DND-41 (cell line): ENCODE measurements around the gene NDUFA13.
A peak's percentile ranks its signal among the peaks of the same experiment; 100 is the strongest.

Source experiments
- ATAC-seq: fragments of 200-7000 bp; cut with Tn5 transposase; 3 replicates; pipeline ENCODE4 v1.9.1; 2021; ENCODE audit warnings: low read depth; ENCODE audit not compliant: insufficient read depth
- DNase-seq: peaks from one replicate; pipeline ENCODE4 v3.0.0-alpha.2; 2020
- H2AFZ ChIP-seq: 2 replicates; pipeline ENCODE4 v1.6.0; 2012; ENCODE audit warnings: low read depth, low read length
- H3K27ac ChIP-seq: 2 replicates; pipeline ENCODE4 v1.5.1; 2012; ENCODE audit warnings: low read length, inconsistent platforms
- H3K27me3 ChIP-seq: fragments of 200-600 bp; sonication (generic); 2 replicates; pipeline ENCODE4 v1.6.0; 2012; ENCODE audit warnings: low read length, mild to moderate bottlenecking, inconsistent platforms; ENCODE audit not compliant: insufficient read depth, poor library complexity
- H3K36me3 ChIP-seq: 2 replicates; pipeline ENCODE4 v1.5.1; 2012; ENCODE audit warnings: low read length, inconsistent platforms; ENCODE audit not compliant: insufficient read depth
- H3K4me1 ChIP-seq: 2 replicates; pipeline ENCODE4 v1.5.1; 2012; ENCODE audit warnings: mild to moderate bottlenecking, low read length; ENCODE audit not compliant: insufficient read depth
- H3K4me2 ChIP-seq: 2 replicates; pipeline ENCODE4 v1.6.0; 2012; ENCODE audit warnings: mild to moderate bottlenecking, moderate library complexity, low read length, inconsistent platforms; ENCODE audit not compliant: insufficient read depth
- H3K4me3 ChIP-seq, 2 experiments: fragments of 200-600 bp in 1 of 2; shearing (Covaris generic) in 1 of 2; 2 replicates each; pipeline ENCODE4 v1.5.1; 2012 to 2016; ENCODE audit warnings: inconsistent platforms in 2 of 2, low read length in 2 of 2, mild to moderate bottlenecking in 2 of 2, low read depth in 1 of 2, moderate library complexity in 1 of 2
- H3K79me2 ChIP-seq: 2 replicates; pipeline ENCODE4 v1.6.0; 2012; ENCODE audit warnings: low read length, inconsistent platforms; ENCODE audit not compliant: insufficient read depth
- H3K9ac ChIP-seq: 2 replicates; pipeline ENCODE4 v1.6.0; 2012; ENCODE audit warnings: low read depth, mild to moderate bottlenecking, inconsistent platforms, low read length, moderate library complexity
- H3K9me3 ChIP-seq: 2 replicates; pipeline ENCODE4 v1.5.1; 2012; ENCODE audit warnings: low read length, moderate library complexity, mild to moderate bottlenecking, inconsistent platforms; ENCODE audit not compliant: insufficient read depth, severe bottlenecking
- H4K20me1 ChIP-seq: 2 replicates; pipeline ENCODE4 v1.6.0; 2012; ENCODE audit warnings: low read length; ENCODE audit not compliant: insufficient read depth
- EZH2 ChIP-seq: IDR thresholded peaks from 3 replicates; pipeline ENCODE4 v1.6.1; 2012; ENCODE audit warnings: borderline replicate concordance, low read depth, mild to moderate bottlenecking, moderate library complexity, low read length, inconsistent platforms; ENCODE audit not compliant: severe bottlenecking
- TF ChIP-seq, protein P1 (sequence below): IDR thresholded peaks from 2 replicates; pipeline ENCODE4 v1.5.1; 2012; ENCODE audit warnings: borderline replicate concordance, low read length, moderate library complexity, mild to moderate bottlenecking; ENCODE audit not compliant: poor library complexity, severe bottlenecking; ENCODE audit errors: extremely low read depth

NDUFA13 gene

DNA sequence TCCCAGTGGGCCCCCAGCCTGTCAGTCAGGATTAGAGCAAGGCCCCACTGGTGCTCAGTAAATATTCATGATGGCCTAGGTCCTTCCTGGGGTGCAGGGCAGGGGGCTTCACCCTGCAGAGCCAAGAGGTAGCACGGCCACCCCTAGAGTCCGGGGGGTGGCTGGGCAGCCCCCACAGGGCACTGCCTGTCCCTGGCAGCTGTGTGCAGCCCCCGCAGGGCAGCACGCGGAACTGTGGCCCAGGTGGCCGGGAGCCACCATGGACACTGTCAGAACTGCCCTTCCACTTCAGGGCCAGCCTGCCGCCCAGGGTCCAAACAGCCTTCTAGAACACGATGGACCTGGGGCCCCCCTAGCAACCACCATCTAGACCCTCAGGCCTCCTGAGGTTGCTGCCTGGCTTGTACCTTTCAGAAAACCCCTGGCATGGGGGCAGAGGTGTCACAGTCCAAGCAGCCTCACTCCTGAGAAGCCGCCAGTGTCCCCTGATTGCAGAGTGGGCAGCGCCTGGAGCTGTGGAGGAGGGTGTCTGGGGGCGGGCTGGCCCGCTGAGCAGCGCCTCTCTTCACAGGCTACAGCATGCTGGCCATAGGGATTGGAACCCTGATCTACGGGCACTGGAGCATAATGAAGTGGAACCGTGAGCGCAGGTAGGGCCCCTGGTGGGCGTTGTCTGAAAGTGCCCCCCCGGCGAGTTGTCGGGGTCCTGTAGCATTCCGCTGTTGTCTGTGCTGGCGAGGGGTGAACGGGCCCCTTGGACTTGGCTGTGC lies 9.8 kb downstream of the NDUFA13 start:
- TF ChIP-seq, protein P1, sequence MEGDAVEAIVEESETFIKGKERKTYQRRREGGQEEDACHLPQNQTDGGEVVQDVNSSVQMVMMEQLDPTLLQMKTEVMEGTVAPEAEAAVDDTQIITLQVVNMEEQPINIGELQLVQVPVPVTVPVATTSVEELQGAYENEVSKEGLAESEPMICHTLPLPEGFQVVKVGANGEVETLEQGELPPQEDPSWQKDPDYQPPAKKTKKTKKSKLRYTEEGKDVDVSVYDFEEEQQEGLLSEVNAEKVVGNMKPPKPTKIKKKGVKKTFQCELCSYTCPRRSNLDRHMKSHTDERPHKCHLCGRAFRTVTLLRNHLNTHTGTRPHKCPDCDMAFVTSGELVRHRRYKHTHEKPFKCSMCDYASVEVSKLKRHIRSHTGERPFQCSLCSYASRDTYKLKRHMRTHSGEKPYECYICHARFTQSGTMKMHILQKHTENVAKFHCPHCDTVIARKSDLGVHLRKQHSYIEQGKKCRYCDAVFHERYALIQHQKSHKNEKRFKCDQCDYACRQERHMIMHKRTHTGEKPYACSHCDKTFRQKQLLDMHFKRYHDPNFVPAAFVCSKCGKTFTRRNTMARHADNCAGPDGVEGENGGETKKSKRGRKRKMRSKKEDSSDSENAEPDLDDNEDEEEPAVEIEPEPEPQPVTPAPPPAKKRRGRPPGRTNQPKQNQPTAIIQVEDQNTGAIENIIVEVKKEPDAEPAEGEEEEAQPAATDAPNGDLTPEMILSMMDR: peak; percentile 15
- TF ChIP-seq EZH2: no peak
- Histone ChIP-seq H3K4me2 (no peak overlapping the region), H4K20me1 (peaks cover 51% of the 10 kb centered on the region), H3K79me2 (peaks cover 50% of the 10 kb centered on the region), H3K27me3 (no peaks in the 10 kb centered on the region), H3K27ac (no peak overlapping the region), H3K4me3 (no peak overlapping the region), H3K9me3 (no peaks in the 10 kb centered on the region), H3K36me3 (peaks cover 66% of the 10 kb centered on the region), H3K4me1 (peaks cover 2% of the 10 kb centered on the region), H2AFZ (no peak overlapping the region), H3K9ac (no peak overlapping the region)
- ATAC-seq (no peak), DNase-seq (no peak)

DNA sequence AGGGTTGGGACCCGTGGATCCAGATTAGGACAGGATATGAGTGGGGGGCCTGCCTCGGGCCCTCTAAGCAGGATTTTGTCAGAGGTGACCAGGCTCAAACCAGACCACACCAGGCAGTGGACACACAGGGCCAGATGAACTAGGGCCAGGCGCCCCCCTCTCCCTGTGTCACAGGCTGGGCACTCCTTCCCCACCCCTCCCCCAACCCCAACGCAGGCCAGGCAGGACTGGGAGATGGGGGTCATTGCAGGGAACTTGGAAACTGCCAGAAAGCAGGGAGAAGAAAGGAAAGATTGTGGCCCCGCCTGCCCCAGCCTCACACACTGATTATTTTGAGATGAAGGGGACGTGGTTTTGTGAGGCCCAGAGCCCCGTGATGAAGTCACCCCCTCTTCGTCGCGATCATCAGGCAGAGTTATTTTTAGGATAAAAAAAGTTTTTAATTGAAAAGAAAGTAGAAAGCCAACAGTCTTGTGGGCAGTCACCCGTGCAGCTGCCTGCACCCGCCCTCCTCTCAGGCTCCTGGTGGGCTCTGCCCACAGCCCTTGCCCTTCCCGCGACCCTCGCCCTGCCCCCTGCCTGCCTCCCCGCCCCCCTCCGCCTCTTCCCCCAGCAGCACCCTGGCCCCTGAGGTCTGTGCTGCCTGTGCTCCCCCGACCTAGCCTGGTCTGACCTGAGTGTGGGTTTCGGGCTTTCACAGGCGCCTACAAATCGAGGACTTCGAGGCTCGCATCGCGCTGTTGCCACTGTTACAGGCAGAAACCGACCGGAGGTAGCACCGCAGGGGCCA lies 10.8 kb downstream of the NDUFA13 start:
- TF ChIP-seq, protein P1: no peak
- TF ChIP-seq EZH2: no peak
- Histone ChIP-seq H3K27ac (peak overlapping the region; percentile 44; the same call in 1 of the 2 replicates), H4K20me1 (peaks cover 51% of the 10 kb centered on the region), H2AFZ (no peak overlapping the region), H3K4me3 (no peak overlapping the region), H3K36me3 (peaks cover 63% of the 10 kb centered on the region), H3K4me1 (peaks cover 2% of the 10 kb centered on the region), H3K27me3 (no peaks in the 10 kb centered on the region), H3K9ac (no peak overlapping the region), H3K4me2 (no peak overlapping the region), H3K79me2 (peaks cover 41% of the 10 kb centered on the region), H3K9me3 (no peaks in the 10 kb centered on the region)
- DNase-seq (peak; percentile 58), ATAC-seq (peak; percentile 40)

DNA sequence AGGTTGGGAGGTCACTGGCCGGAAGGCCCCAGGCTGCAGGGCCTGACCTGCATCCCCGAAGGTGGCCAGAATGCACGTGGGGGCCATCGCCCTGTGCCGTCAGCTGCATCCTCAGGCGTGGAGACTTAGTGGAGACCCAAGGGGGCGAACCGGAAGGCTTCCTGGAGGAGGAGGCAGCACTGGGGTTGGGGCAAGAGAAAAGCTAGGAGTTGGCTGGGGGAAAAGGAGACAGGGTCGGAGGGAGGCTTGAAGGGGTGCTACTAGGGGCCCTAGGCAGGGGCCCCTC lies 11.3 kb downstream of the NDUFA13 start:
- no peak overlapping the region for H3K4me2 ChIP-seq
- H3K79me2 ChIP-seq: peaks cover 36% of the 10 kb centered on the region
- no peaks in the 10 kb centered on the region for H3K9me3 ChIP-seq
- DNase-seq (no peak), ATAC-seq (no peak)
- H4K20me1 ChIP-seq: peaks cover 51% of the 10 kb centered on the region
- peaks cover 63% of the 10 kb centered on the region for H3K36me3 ChIP-seq
- H3K27ac ChIP-seq: peak overlapping the region; percentile 44; the same call in 1 of the 2 replicates
- no peak overlapping the region for H2AFZ ChIP-seq
- no peaks in the 10 kb centered on the region for H3K27me3 ChIP-seq
- TF ChIP-seq EZH2: no peak
- TF ChIP-seq, protein P1: no peak
- peaks cover 7% of the 10 kb centered on the region for H3K4me1 ChIP-seq
- H3K9ac ChIP-seq: no peak overlapping the region
- no peak overlapping the region for H3K4me3 ChIP-seq
